GM23248 (cell line): ENCODE data around the gene TMTC1. TPM values are rescaled to one million over a fixed set of nuclear protein-coding genes. Genes with fewer than 3 reads are reported as not detected.
A peak's percentile ranks its signal among the peaks of the same experiment; 100 is the strongest.

Source experiments
- DNase-seq: peaks from one replicate; pipeline ENCODE4 v3.0.0-alpha.2; 2015
- H2AFZ ChIP-seq: fragments of 200-600 bp; sonication (generic); 2 replicates; pipeline ENCODE4 v1.6.1; 2016; ENCODE audit warnings: antibody characterized with exemption
- H3F3A ChIP-seq: fragments of 200-600 bp; sonication (generic); 2 replicates; pipeline ENCODE4 v1.6.1; 2016; ENCODE audit warnings: mild to moderate bottlenecking, antibody characterized with exemption, mixed run types; ENCODE audit not compliant: insufficient read depth
- H3K27ac ChIP-seq: fragments of 200-600 bp; sonication (generic); 2 replicates; pipeline ENCODE4 v1.5.1; 2016; ENCODE audit warnings: mild to moderate bottlenecking
- H3K27me3 ChIP-seq: fragments of 200-600 bp; sonication (generic); replicated peaks from 2 replicates; pipeline ENCODE4 v1.6.1; 2016; ENCODE audit warnings: mild to moderate bottlenecking; ENCODE audit not compliant: insufficient read depth
- H3K36me3 ChIP-seq: fragments of 200-600 bp; sonication (generic); 2 replicates; pipeline ENCODE4 v1.6.1; 2016; ENCODE audit warnings: low read depth, mild to moderate bottlenecking
- H3K4me1 ChIP-seq: fragments of 200-600 bp; sonication (generic); 2 replicates; pipeline ENCODE4 v1.6.1; 2016; ENCODE audit warnings: mild to moderate bottlenecking; ENCODE audit not compliant: insufficient read depth
- H3K4me2 ChIP-seq: fragments of 200-600 bp; sonication (generic); one replicate; pipeline ENCODE4 v1.6.1; 2016; ENCODE audit warnings: mild to moderate bottlenecking; ENCODE audit not compliant: unreplicated experiment
- H3K4me3 ChIP-seq: fragments of 200-600 bp; sonication (generic); 2 replicates; pipeline ENCODE4 v1.5.1; 2016; ENCODE audit warnings: mild to moderate bottlenecking
- H3K79me2 ChIP-seq: fragments of 200-600 bp; sonication (generic); 2 replicates; pipeline ENCODE4 v1.6.1; 2016; ENCODE audit warnings: mild to moderate bottlenecking; ENCODE audit not compliant: insufficient read depth
- H3K9ac ChIP-seq: fragments of 200-600 bp; sonication (generic); 2 replicates; pipeline ENCODE4 v1.6.1; 2016; ENCODE audit warnings: mild to moderate bottlenecking
- H3K9me2 ChIP-seq: fragments of 200-600 bp; sonication (generic); 2 replicates; pipeline ENCODE4 v1.6.1; 2016; ENCODE audit warnings: mixed run types, mild to moderate bottlenecking, moderate library complexity; ENCODE audit not compliant: insufficient read depth
- H3K9me3 ChIP-seq: fragments of 200-600 bp; sonication (generic); one replicate; pipeline ENCODE4 v1.6.1; 2017; ENCODE audit warnings: low read depth
- H4K20me1 ChIP-seq: fragments of 200-600 bp; sonication (generic); 2 replicates; pipeline ENCODE4 v1.6.0; 2016; ENCODE audit not compliant: insufficient read depth
- EZH2 ChIP-seq: fragments of 200-600 bp; sonication (generic); IDR thresholded peaks from 2 replicates; pipeline ENCODE4 v1.6.1; 2018; ENCODE audit warnings: antibody characterized with exemption, mild to moderate bottlenecking; ENCODE audit not compliant: insufficient read depth, poor library complexity, severe bottlenecking
- EZH2phosphoT487 ChIP-seq: fragments of 200-600 bp; sonication (generic); IDR thresholded peaks from 2 replicates; pipeline ENCODE4 v1.6.1; 2018; ENCODE audit warnings: antibody characterized with exemption, moderate library complexity, mild to moderate bottlenecking, low read depth; ENCODE audit not compliant: insufficient read depth
- WGBS, 2 experiments: methylation state at CpG; one replicate each; pipeline ENCODE4 v1.1.6; 2015 to 2017; ENCODE audit warnings: low lambda C conversion rate in 2 of 2, low coverage in 1 of 2; ENCODE audit errors: missing lambda C conversion rate in 2 of 2; 5-methylcytosine and 5-hydroxymethylcytosine counted together
- in situ Hi-C: fragments of 300-500 bp; cut with MboI; formaldehyde crosslinking; loops from 2 replicates; pipeline ENCODE4 v1.15.0; 2020
- polyA plus RNA-seq: library from polyadenylated mRNA; unstranded; fragments of >200 nt; fragmentation: Nextera tagmentation; extraction: Ambion mirVana; gene quantifications from 2 replicates; pipeline ENCODE4 v1.2.1, GENCODE V29; 2016
- total RNA-seq: library from RNA; depleted of rRNA; stranded (reverse); fragments of >200 nt; shearing (Covaris generic); gene quantifications from 2 replicates; pipeline ENCODE4 v1.2.3, GENCODE V29; 2014

TMTC1 gene
- total and polyA plus RNA-seq, 2 experiments from 2014 or later = 6.8 to 25.3 TPM

- peaks cover 13% of the 10 kb centered on the region for H3F3A ChIP-seq
- H3K27me3 ChIP-seq = no peaks in the 10 kb centered on the region
- WGBS, 2 experiments = 6 to 8% methylated on average over 2 of the region's 2 CpGs
- H3K9me2 ChIP-seq = no peaks in the 10 kb centered on the region
- in situ Hi-C loops = loop anchor here (25.0 kb wide), 1 partner anchor 1031 kb away; no protein-coding TSS in a partner anchor
- H3K79me2 ChIP-seq = peaks cover 48% of the 10 kb centered on the region
- TF ChIP-seq EZH2 (no peak), EZH2phosphoT487 (no peak)
- peak overlapping the region; percentile 80 for H3K9ac ChIP-seq
- H4K20me1 ChIP-seq = no peaks in the 10 kb centered on the region
- H2AFZ ChIP-seq = peak overlapping the region; percentile 61
- peak overlapping the region; percentile 81 for H3K27ac ChIP-seq
- no peaks in the 10 kb centered on the region for H3K36me3 ChIP-seq
- H3K4me3 ChIP-seq = peak overlapping the region; percentile 88
- no peaks in the 10 kb centered on the region for H3K9me3 ChIP-seq
- H3K4me2 ChIP-seq = peak overlapping the region; percentile 79
- DNase-seq = no peak
- no peaks in the 10 kb centered on the region for H3K4me1 ChIP-seq
Observed at GRCh38 chr12:29781705-29782266, 2.0 kb downstream of the TMTC1 start.

DNA sequence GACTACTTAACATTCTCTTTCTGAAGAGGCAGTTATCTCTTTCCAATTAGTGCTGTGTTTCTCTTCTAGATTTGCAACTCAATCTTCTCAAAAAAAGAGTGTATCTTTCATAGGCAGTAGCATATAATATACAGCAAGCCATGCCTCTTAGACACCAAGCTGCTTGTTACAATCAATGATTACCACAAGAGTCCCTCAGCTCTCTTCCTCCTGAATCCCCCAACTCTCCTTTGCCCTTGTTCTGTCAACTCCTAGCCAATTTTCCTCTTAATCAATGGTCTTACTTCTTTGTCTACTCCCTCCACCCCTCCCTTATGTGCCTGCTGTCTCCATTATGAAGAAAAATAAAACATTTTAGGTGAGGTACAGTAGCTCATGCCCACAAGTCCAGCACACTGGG, 2.6 kb downstream of the TMTC1 start:
- TF ChIP-seq EZH2 = no peak
- TF ChIP-seq EZH2phosphoT487 = no peak
- no peak overlapping the region for H3K27ac ChIP-seq
- H3K4me1 ChIP-seq = no peaks in the 10 kb centered on the region
- no peak overlapping the region for H2AFZ ChIP-seq
- peak overlapping the region; percentile 88 for H3K4me3 ChIP-seq
- peak overlapping the region; percentile 79 for H3K4me2 ChIP-seq
- peaks cover 13% of the 10 kb centered on the region for H3F3A ChIP-seq
- DNase-seq = no peak
- H3K79me2 ChIP-seq = peaks cover 54% of the 10 kb centered on the region
- H3K27me3 ChIP-seq = no peaks in the 10 kb centered on the region
- no peaks in the 10 kb centered on the region for H3K36me3 ChIP-seq
- no peaks in the 10 kb centered on the region for H3K9me2 ChIP-seq
- H3K9me3 ChIP-seq = no peaks in the 10 kb centered on the region
- in situ Hi-C loops = loop anchor here (25.0 kb wide), 1 partner anchor 1031 kb away; no protein-coding TSS in a partner anchor
- no peaks in the 10 kb centered on the region for H4K20me1 ChIP-seq
- H3K9ac ChIP-seq = no peak overlapping the region

DNA sequence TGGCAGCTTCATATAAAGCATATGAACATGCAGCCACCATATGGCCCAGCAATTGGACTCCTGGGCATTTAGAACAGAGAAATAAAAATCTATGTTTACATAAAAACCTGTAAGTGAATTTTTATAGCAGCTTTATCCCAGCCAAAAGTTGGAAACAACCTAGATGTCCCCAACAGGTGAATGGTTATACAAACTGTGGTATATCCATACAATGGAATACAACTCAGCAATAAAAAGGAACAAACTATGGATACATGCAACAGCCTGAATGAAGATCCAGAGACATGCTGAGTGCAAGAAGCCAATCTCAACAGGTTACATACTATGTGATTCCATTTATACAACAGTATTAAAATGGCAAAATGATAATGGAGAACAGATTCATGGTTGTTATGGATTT, 3.7 kb downstream of the TMTC1 start:
- H3K36me3 ChIP-seq = no peaks in the 10 kb centered on the region
- no peaks in the 10 kb centered on the region for H3K9me3 ChIP-seq
- in situ Hi-C loops = loop anchor here (25.0 kb wide), 1 partner anchor 1032 kb away; no protein-coding TSS in a partner anchor
- H3K9ac ChIP-seq = no peak overlapping the region
- no peak overlapping the region for H3K4me3 ChIP-seq
- TF ChIP-seq EZH2 (no peak), EZH2phosphoT487 (no peak)
- no peak overlapping the region for H2AFZ ChIP-seq
- peaks cover 13% of the 10 kb centered on the region for H3F3A ChIP-seq
- no peak for DNase-seq
- no peaks in the 10 kb centered on the region for H3K9me2 ChIP-seq
- H3K4me1 ChIP-seq = no peaks in the 10 kb centered on the region
- no peaks in the 10 kb centered on the region for H4K20me1 ChIP-seq
- H3K27ac ChIP-seq = no peak overlapping the region
- H3K79me2 ChIP-seq = peaks cover 62% of the 10 kb centered on the region
- no peak overlapping the region for H3K4me2 ChIP-seq
- no peaks in the 10 kb centered on the region for H3K27me3 ChIP-seq

- Histone ChIP-seq H3K27ac (no peak overlapping the region), H3K27me3 (no peaks in the 10 kb centered on the region), H3K36me3 (no peaks in the 10 kb centered on the region), H3K9me2 (no peaks in the 10 kb centered on the region), H3K9ac (no peak overlapping the region), H3F3A (peaks cover 13% of the 10 kb centered on the region), H3K79me2 (peaks cover 78% of the 10 kb centered on the region), H3K9me3 (no peaks in the 10 kb centered on the region), H3K4me2 (no peak overlapping the region), H4K20me1 (no peaks in the 10 kb centered on the region), H2AFZ (no peak overlapping the region), H3K4me3 (no peak overlapping the region), H3K4me1 (no peaks in the 10 kb centered on the region)
- in situ Hi-C loops = loop anchor here (25.0 kb wide), 1 partner anchor 1034 kb away; no protein-coding TSS in a partner anchor
- TF ChIP-seq EZH2phosphoT487 (no peak), EZH2 (no peak)
- no peak for DNase-seq
Observed at GRCh38 chr12:29778531-29778930, 5.2 kb downstream of the TMTC1 start.

GRCh38 chr12:29773076-29773475, 10.7 kb downstream of the TMTC1 start:
- 42% methylated on average over 2 of the region's 2 CpGs for WGBS, 2 experiments

More at GRCh38 chr12:29773076-29773475, 10.7 kb downstream of the TMTC1 start:
- Histone ChIP-seq H3K4me3 (no peak overlapping the region), H3K79me2 (peaks cover 67% of the 10 kb centered on the region), H3K9me3 (no peaks in the 10 kb centered on the region), H3K27me3 (no peaks in the 10 kb centered on the region), H3K27ac (no peak overlapping the region), H3F3A (peaks cover 30% of the 10 kb centered on the region), H2AFZ (no peak overlapping the region), H4K20me1 (no peaks in the 10 kb centered on the region), H3K9ac (no peak overlapping the region), H3K9me2 (no peaks in the 10 kb centered on the region), H3K36me3 (no peaks in the 10 kb centered on the region), H3K4me2 (no peak overlapping the region), H3K4me1 (peaks cover 15% of the 10 kb centered on the region)
- DNase-seq = no peak
- in situ Hi-C loops = no loop called here
- TF ChIP-seq EZH2phosphoT487 (no peak), EZH2 (no peak)
